HepG2 (cell line): Measurements from ENCODE around the gene PHLDB1. TPM values are rescaled to one million over a fixed set of nuclear protein-coding genes. Genes with fewer than 3 reads are reported as not detected.
A peak's percentile ranks its signal among the peaks of the same experiment; 100 is the strongest.

Experiments used
- ATF7 ChIP-seq, 2 experiments: fragments of 450-650 bp in 1 of 2; sonication (generic) in 1 of 2; formaldehyde crosslinking in 1 of 2; IDR thresholded peaks; 2 replicates each; pipeline versions ENCODE4 v1.4.0 to v1.6.1; 2016 to 2020; ENCODE audit warnings: antibody characterized with exemption in 1 of 2, mild to moderate bottlenecking in 1 of 2, missing genetic modification reagents in 1 of 2
- CREM ChIP-seq, 2 experiments: sonication (generic) in 1 of 2; formaldehyde crosslinking in 1 of 2; IDR thresholded peaks; 2 replicates each; pipeline versions ENCODE4 v1.4.0 to v1.6.1; 2016 to 2020; ENCODE audit warnings: antibody characterized with exemption in 1 of 2, mild to moderate bottlenecking in 1 of 2, missing genetic modification reagents in 1 of 2
- DBP ChIP-seq: sonication (generic); formaldehyde crosslinking; IDR thresholded peaks from 2 replicates; pipeline ENCODE4 v1.4.0; 2020; ENCODE audit warnings: missing genetic modification reagents; ENCODE audit errors: not compliant biosample characterization
- ESRRA ChIP-seq: sonication (generic); formaldehyde crosslinking; IDR thresholded peaks from 2 replicates; pipeline ENCODE4 v1.5.1; 2020; ENCODE audit warnings: mild to moderate bottlenecking, low read depth, missing genetic modification reagents
- GATA4 ChIP-seq: sonication (generic); IDR thresholded peaks from 2 replicates; pipeline ENCODE4 v1.6.1; 2016; ENCODE audit warnings: antibody characterized with exemption, low read depth, borderline replicate concordance
- GATAD2A ChIP-seq: IDR thresholded peaks from 2 replicates; pipeline ENCODE4 v1.6.1; 2016
- HNF4A ChIP-seq: sonication (generic); formaldehyde crosslinking; IDR thresholded peaks from 2 replicates; pipeline ENCODE4 v1.4.0; 2020; ENCODE audit warnings: missing genetic modification reagents
- ISX ChIP-seq: sonication (generic); formaldehyde crosslinking; conservative IDR thresholded peaks from 2 replicates; pipeline ENCODE4 v1.5.0; 2020; ENCODE audit warnings: missing genetic modification reagents
- KDM1A ChIP-seq: IDR thresholded peaks from 2 replicates; pipeline ENCODE4 v1.6.1; 2016; ENCODE audit warnings: missing compliant biosample characterization
- MTF2 ChIP-seq: sonication (generic); formaldehyde crosslinking; IDR thresholded peaks from 2 replicates; pipeline ENCODE4 v1.5.0; 2020; ENCODE audit warnings: missing genetic modification reagents, borderline replicate concordance
- NAIF1 ChIP-seq: sonication (generic); formaldehyde crosslinking; IDR thresholded peaks from 2 replicates; pipeline ENCODE4 v1.5.0; 2020; ENCODE audit warnings: mild to moderate bottlenecking, missing genetic modification reagents, borderline replicate concordance
- NFYB ChIP-seq: sonication (generic); formaldehyde crosslinking; IDR thresholded peaks from 2 replicates; pipeline ENCODE4 v1.4.0; 2020; ENCODE audit warnings: missing genetic modification reagents
- POLR2A ChIP-seq, 2 experiments: IDR thresholded peaks; 2 replicates each; pipeline ENCODE4 v1.6.1; 2011; ENCODE audit warnings: low read depth in 2 of 2, low read length in 2 of 2, mild to moderate bottlenecking in 1 of 2, moderate library complexity in 1 of 2; ENCODE audit not compliant: insufficient read depth in 1 of 2
- POLR2G ChIP-seq: fragments of 200-400 bp; formaldehyde crosslinking; IDR thresholded peaks from 2 replicates; pipeline ENCODE4 v1.6.1; 2018; ENCODE audit warnings: mild to moderate bottlenecking, low read depth, low read length, moderate library complexity
- RFX1 ChIP-seq: fragments of 450-650 bp; IDR thresholded peaks from 2 replicates; pipeline ENCODE4 v1.6.1; 2017
- SRSF9 ChIP-seq: fragments of 200-400 bp; formaldehyde crosslinking; IDR thresholded peaks from 2 replicates; pipeline ENCODE4 v1.6.1; 2018; ENCODE audit warnings: borderline replicate concordance, mild to moderate bottlenecking, low read depth, low read length; ENCODE audit not compliant: insufficient read depth, poor library complexity, severe bottlenecking
- XBP1 ChIP-seq: sonication (generic); formaldehyde crosslinking; IDR thresholded peaks from 2 replicates; pipeline ENCODE4 v1.5.0; 2020; ENCODE audit warnings: missing genetic modification reagents
- YEATS2 ChIP-seq: sonication (generic); formaldehyde crosslinking; IDR thresholded peaks from 2 replicates; pipeline ENCODE4 v1.4.0; 2020; ENCODE audit warnings: missing genetic modification reagents, borderline replicate concordance
- ZBTB7B ChIP-seq: sonication (generic); formaldehyde crosslinking; IDR thresholded peaks from 2 replicates; pipeline ENCODE4 v1.4.0; 2020; ENCODE audit warnings: missing genetic modification reagents
- ZMAT3 ChIP-seq: sonication (generic); formaldehyde crosslinking; conservative IDR thresholded peaks from 2 replicates; pipeline ENCODE4 v1.7.0; 2021; ENCODE audit warnings: missing genetic modification reagents
- ZNF317 ChIP-seq: sonication (generic); formaldehyde crosslinking; IDR thresholded peaks from 2 replicates; pipeline ENCODE4 v1.5.0; 2020; ENCODE audit warnings: mild to moderate bottlenecking, missing genetic modification reagents
- ZNF326 ChIP-seq: sonication (generic); formaldehyde crosslinking; IDR thresholded peaks from 2 replicates; pipeline ENCODE4 v1.4.0; 2020; ENCODE audit warnings: missing genetic modification reagents, borderline replicate concordance
- ZNF331 ChIP-seq: sonication (generic); formaldehyde crosslinking; IDR thresholded peaks from 2 replicates; pipeline ENCODE4 v1.4.0; 2020; ENCODE audit warnings: missing genetic modification reagents
- ZNF547 ChIP-seq: sonication (generic); formaldehyde crosslinking; IDR thresholded peaks from 2 replicates; pipeline ENCODE4 v1.5.1; 2020; ENCODE audit warnings: mild to moderate bottlenecking, missing genetic modification reagents
- ZNF672 ChIP-seq: sonication (generic); formaldehyde crosslinking; IDR thresholded peaks from 2 replicates; pipeline ENCODE4 v1.8.1; 2022; ENCODE audit warnings: missing genetic modification reagents
- ZNF83 ChIP-seq: sonication (generic); formaldehyde crosslinking; IDR thresholded peaks from 2 replicates; pipeline ENCODE4 v1.4.0; 2020; ENCODE audit warnings: missing genetic modification reagents, mild to moderate bottlenecking, borderline replicate concordance
- ZSCAN25 ChIP-seq: sonication (generic); formaldehyde crosslinking; IDR thresholded peaks from 2 replicates; pipeline ENCODE4 v1.8.0; 2022; ENCODE audit warnings: mild to moderate bottlenecking, missing genetic modification reagents
- polyA plus RNA-seq, 8 experiments: library from polyadenylated mRNA; depleted of rRNA in 3 of 8; stranded (reverse) in 7 of 8; unstranded in 1 of 8; fragments of >200 nt; fragmentation: Illumina TruSeq in 4 of 8; extraction: Trizol in 4 of 8; gene quantifications; 2 replicates each; pipeline versions ENCODE4 v1.2.1 to v1.2.3, GENCODE V29; 2011 to 2016; ENCODE audit warnings: low read depth in 4 of 8, missing spikeins in 1 of 8, mixed read lengths in 1 of 8; ENCODE audit not compliant: insufficient read depth in 1 of 8
- total RNA-seq, 5 experiments: library from RNA; depleted of rRNA; stranded (reverse); fragments of >200 nt; fragmentation: Illumina TruSeq; extraction: Trizol; gene quantifications; 2 replicates each; pipeline ENCODE4 v1.2.3, GENCODE V29; 2016; ENCODE audit warnings: low read depth in 1 of 5
- TF ChIP-seq, protein P1 (sequence below): sonication (generic); formaldehyde crosslinking; IDR thresholded peaks from 2 replicates; pipeline ENCODE4 v1.4.0; 2020; ENCODE audit warnings: missing genetic modification reagents, borderline replicate concordance
- TF ChIP-seq, protein P2 (sequence below): sonication (generic); formaldehyde crosslinking; IDR thresholded peaks from 2 replicates; pipeline ENCODE4 v1.4.0; 2020; ENCODE audit warnings: missing genetic modification reagents

Gene PHLDB1
- total and polyA plus RNA-seq, 2 of the 13 experiments (the other 11 are each of a cell fraction or from before 2014, with no cell fraction given): 13.8 to 14.2 TPM

DNA sequence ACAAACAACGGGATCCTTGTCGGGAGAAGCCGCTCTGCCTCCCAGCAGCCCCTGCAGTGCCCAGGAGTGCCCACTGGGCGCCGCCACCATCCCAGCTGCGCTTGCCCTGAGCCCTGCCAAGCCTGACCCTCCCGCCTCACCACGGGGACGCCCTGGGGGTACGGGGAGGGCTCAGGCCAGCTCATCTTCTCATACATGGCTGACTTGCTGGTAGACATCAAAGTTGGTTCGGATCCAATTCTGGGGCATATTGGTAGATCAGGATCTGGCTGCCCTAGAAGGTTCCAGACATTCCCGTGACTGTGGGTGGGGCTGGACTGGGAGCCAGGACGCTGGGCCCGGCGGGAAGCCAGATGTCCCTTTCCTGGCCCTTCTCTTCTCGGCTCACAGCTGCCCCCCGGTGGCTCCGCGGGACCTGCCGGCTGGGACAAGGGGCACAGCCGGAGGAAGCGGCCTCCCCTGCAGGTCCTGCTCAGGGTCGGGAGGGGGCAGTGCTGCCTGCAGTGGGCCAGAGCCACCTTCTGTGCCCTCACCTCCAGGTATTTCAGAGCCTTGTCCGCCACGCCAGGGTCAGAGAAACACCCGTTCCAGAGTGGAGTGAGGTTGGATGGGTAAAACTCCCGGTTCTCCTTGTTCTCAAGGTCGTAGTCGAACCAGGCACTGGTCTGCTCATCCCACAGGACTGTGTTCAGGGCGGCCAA is 82.6 kb downstream of the PHLDB1 start (continued):
- TF ChIP-seq ZNF83 (CRISPR knock-in tag) (no peak), ZNF317 (CRISPR knock-in tag) (no peak), ATF7 (IDR thresholded peaks at IDR 0.05) (no peak), ATF7 (CRISPR knock-in tag; IDR thresholded peaks at IDR 0.05) (no peak), DBP (CRISPR knock-in tag) (no peak), ZNF326 (CRISPR knock-in tag) (no peak), ZMAT3 (0 out of 2 replicates have a peak, but pooled peaks have one; percentile 88), MTF2 (peak; percentile 94; the same call in 1 of the 2 replicates), ZNF547 (CRISPR knock-in tag) (no peak; the same call in 1 of the 2 replicates), NFYB (no peak), POLR2A (IDR thresholded peaks at IDR 0.05; ENCODE audit: insufficient read depth in 1 of 2, low read depth in 2 of 2, low read length in 2 of 2) (peak in 1 of 2 experiments; percentile 24; a peak in 2 of 4 replicates), ESRRA (CRISPR knock-in tag) (peak; percentile 19; the same call in 1 of the 2 replicates), ZBTB7B (CRISPR knock-in tag) (0 out of 2 replicates have a peak, but pooled peaks have one; percentile 35), CREM (IDR thresholded peaks at IDR 0.05) (no peak), CREM (CRISPR knock-in tag; IDR thresholded peaks at IDR 0.05) (no peak), YEATS2 (peak; percentile 53; the same call in 1 of the 2 replicates), GATA4 (no peak), XBP1 (CRISPR knock-in tag) (no peak), HNF4A (no peak), ZNF331 (peak; percentile 68), ZSCAN25 (CRISPR knock-in tag) (no peak), ISX (CRISPR knock-in tag) (no peak), RFX1 (no peak), SRSF9 (no peak), KDM1A (CRISPR knock-in tag) (no peak), GATAD2A (CRISPR knock-in tag) (peak; percentile 73), NAIF1 (peak; percentile 44; the same call in 1 of the 2 replicates), ZNF672 (no peak), POLR2G (peak; percentile 46)
- TF ChIP-seq, protein P1, sequence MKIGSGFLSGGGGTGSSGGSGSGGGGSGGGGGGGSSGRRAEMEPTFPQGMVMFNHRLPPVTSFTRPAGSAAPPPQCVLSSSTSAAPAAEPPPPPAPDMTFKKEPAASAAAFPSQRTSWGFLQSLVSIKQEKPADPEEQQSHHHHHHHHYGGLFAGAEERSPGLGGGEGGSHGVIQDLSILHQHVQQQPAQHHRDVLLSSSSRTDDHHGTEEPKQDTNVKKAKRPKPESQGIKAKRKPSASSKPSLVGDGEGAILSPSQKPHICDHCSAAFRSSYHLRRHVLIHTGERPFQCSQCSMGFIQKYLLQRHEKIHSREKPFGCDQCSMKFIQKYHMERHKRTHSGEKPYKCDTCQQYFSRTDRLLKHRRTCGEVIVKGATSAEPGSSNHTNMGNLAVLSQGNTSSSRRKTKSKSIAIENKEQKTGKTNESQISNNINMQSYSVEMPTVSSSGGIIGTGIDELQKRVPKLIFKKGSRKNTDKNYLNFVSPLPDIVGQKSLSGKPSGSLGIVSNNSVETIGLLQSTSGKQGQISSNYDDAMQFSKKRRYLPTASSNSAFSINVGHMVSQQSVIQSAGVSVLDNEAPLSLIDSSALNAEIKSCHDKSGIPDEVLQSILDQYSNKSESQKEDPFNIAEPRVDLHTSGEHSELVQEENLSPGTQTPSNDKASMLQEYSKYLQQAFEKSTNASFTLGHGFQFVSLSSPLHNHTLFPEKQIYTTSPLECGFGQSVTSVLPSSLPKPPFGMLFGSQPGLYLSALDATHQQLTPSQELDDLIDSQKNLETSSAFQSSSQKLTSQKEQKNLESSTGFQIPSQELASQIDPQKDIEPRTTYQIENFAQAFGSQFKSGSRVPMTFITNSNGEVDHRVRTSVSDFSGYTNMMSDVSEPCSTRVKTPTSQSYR (CRISPR knock-in tag): no peak; the same call in 1 of the 2 replicates
- TF ChIP-seq, protein P2, sequence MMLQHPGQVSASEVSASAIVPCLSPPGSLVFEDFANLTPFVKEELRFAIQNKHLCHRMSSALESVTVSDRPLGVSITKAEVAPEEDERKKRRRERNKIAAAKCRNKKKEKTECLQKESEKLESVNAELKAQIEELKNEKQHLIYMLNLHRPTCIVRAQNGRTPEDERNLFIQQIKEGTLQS (CRISPR knock-in tag): 0 out of 2 replicates have a peak, but pooled peaks have one; percentile 7
